Transverse colon (tissue), 4 donors: ENCODE data around the gene PRRG4. TPM values are rescaled to one million over a fixed set of nuclear protein-coding genes. Genes with fewer than 3 reads are reported as not detected.

Experiments used
- DNase-seq: peaks from one replicate; pipeline ENCODE4 v3.0.0-alpha.2; 2019
- H3K27ac ChIP-seq, 4 donors: fragments of 200-600 bp; sonication (generic); 2 replicates each; pipeline ENCODE4 v1.5.1; 2016 to 2018; ENCODE audit warnings: inconsistent platforms in 4 of 4
- H3K27me3 ChIP-seq: fragments of 200-600 bp; sonication (generic); 2 replicates; pipeline ENCODE4 v1.5.1; 2017; ENCODE audit warnings: inconsistent platforms
- H3K36me3 ChIP-seq, 4 donors: fragments of 200-600 bp; sonication (generic); 2 replicates each; pipeline ENCODE4 v1.5.1; 2017 to 2019; ENCODE audit warnings: inconsistent platforms in 4 of 4
- H3K4me1 ChIP-seq, 4 donors: fragments of 200-600 bp; sonication (generic); 2 replicates each; pipeline ENCODE4 v1.5.1; 2017 to 2020; ENCODE audit warnings: inconsistent platforms in 4 of 4
- H3K4me3 ChIP-seq, 4 donors: fragments of 200-600 bp; sonication (generic); 1 replicate in 1 of 4; 2 replicates in 3 of 4; pipeline versions ENCODE4 v1.5.1 to v1.6.1; 2017 to 2019; ENCODE audit warnings: inconsistent platforms in 4 of 4
- H3K9me3 ChIP-seq, 2 donors: fragments of 200-600 bp; sonication (generic); 2 replicates each; pipeline ENCODE4 v1.5.1; 2017 to 2019; ENCODE audit warnings: inconsistent platforms in 2 of 2
- CTCF ChIP-seq, 5 experiments: fragments of 200-600 bp in 3 of 5; fragments of 450-650 bp in 2 of 5; sonication (generic) in 3 of 5; IDR thresholded peaks; 1 replicate in 2 of 5; 2 replicates in 3 of 5; pipeline ENCODE4 v1.5.1; 2016 to 2017; ENCODE audit warnings: antibody characterized with exemption in 5 of 5, inconsistent platforms in 3 of 5, mild to moderate bottlenecking in 2 of 5, moderate library complexity in 1 of 5
- EP300 ChIP-seq: sonication (generic); formaldehyde crosslinking; IDR thresholded peaks from one replicate; pipeline ENCODE4 v1.6.1; 2017; ENCODE audit warnings: antibody characterized with exemption, low read depth
- POLR2A ChIP-seq: fragments of 450-650 bp; IDR thresholded peaks from one replicate; pipeline ENCODE4 v1.6.1; 2016; ENCODE audit warnings: antibody characterized with exemption, mild to moderate bottlenecking, moderate library complexity
- POLR2AphosphoS5 ChIP-seq, 3 donors: sonication (generic); formaldehyde crosslinking; IDR thresholded peaks; one replicate each; pipeline ENCODE4 v1.6.1; 2016; ENCODE audit warnings: antibody characterized with exemption in 3 of 3
- WGBS, 2 donors: methylation state at CpG; one replicate each; pipeline ENCODE4 v1.1.5; 2018; ENCODE audit warnings: low coverage in 1 of 2; 5-methylcytosine and 5-hydroxymethylcytosine counted together
- in situ Hi-C, 4 donors: fragments of 200-750 bp; cut with MboI; loops; one replicate each; pipeline versions ENCODE4 v1.15.0 to v1.15.1; 2017; ENCODE audit warnings: low sequenced_read_pairs in 3 of 4, low pct_ligation_motif_present in 1 of 4, low pct_unique_long_range_greater_than_20kb in 1 of 4
- intact Hi-C: fragments of 100-400 bp; cut with DNase I; formaldehyde crosslinking; loops from one replicate; pipeline ENCODE4 v1.15.1; 2023; ENCODE audit warnings: low total_unique reads
- total RNA-seq, 4 donors: library from RNA; depleted of rRNA; stranded (reverse); fragments of >200 nt; gene quantifications; one replicate each; pipeline ENCODE4 v1.1.0, GENCODE V29; 2016

The PRRG4 gene
- total RNA-seq, 4 donors from 2014 or later, result 4.8 to 24.6 (median 15.9) TPM

GRCh38 chr11:32838505-32839274, 9.0 kb downstream of the PRRG4 start:
- no peak overlapping the region for H3K4me3 ChIP-seq
- in situ Hi-C loops (no loop called here), intact Hi-C loops (no loop called here)
- peak; percentile 11 for DNase-seq
- H3K4me1 ChIP-seq, result peaks cover 0 to 11% (median 5%) of the 10 kb centered on the region in 4 donors
- peaks cover 0 to 3% (median 0%) of the 10 kb centered on the region in 4 donors for H3K36me3 ChIP-seq
- WGBS, 2 donors, result 48 to 64% methylated on average over 2 of the region's 2 CpGs
- no peaks in the 10 kb centered on the region for H3K27me3 ChIP-seq
- TF ChIP-seq POLR2A, result no peak
- TF ChIP-seq EP300, result no peak
- TF ChIP-seq CTCF (IDR thresholded peaks at IDR 0.05), result no peak
- TF ChIP-seq POLR2AphosphoS5 (IDR thresholded peaks at IDR 0.05), result no peak
- H3K9me3 ChIP-seq, result no peaks in the 10 kb centered on the region
- H3K27ac ChIP-seq, result peak overlapping the region; percentile 7 to 54 (median 23)

GRCh38 chr11:32839308-32839707, 9.6 kb downstream of the PRRG4 start:
- Histone ChIP-seq H3K4me1 (peaks cover 0 to 11% (median 5%) of the 10 kb centered on the region in 4 donors), H3K27me3 (no peaks in the 10 kb centered on the region), H3K4me3 (no peak overlapping the region), H3K36me3 (peaks cover 0 to 3% (median 0%) of the 10 kb centered on the region in 4 donors), H3K27ac (no peak overlapping the region), H3K9me3 (no peaks in the 10 kb centered on the region)
- no peak for DNase-seq
- in situ Hi-C loops, result no loop called here
- 89 to 93% methylated on average over 2 of the region's 2 CpGs for WGBS, 2 donors
- intact Hi-C loops, result no loop called here
- TF ChIP-seq POLR2AphosphoS5 (IDR thresholded peaks at IDR 0.05) (no peak), POLR2A (no peak), CTCF (IDR thresholded peaks at IDR 0.05) (no peak), EP300 (no peak)

DNA sequence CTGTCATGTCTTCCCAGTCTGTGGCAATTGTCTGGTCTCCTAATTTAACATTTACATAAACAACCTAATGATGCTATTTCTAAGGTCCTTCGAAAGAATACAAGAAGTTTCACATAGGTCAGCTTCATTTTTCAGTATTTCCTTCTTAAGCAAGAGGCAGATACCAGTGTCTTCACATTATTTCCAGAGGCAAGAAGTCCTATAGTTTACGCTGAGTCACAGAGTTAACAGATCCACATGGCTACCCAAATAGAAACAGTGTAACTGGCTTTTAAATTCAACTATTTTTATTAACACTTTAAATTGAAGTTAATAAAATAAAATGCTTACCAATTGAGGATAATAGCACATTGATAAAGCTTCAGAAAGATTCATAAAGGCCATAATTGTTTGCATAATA, 10.9 kb downstream of the PRRG4 start:
- in situ Hi-C loops (no loop called here), intact Hi-C loops (no loop called here)
- Histone ChIP-seq H3K4me3 (no peak overlapping the region), H3K27ac (no peak overlapping the region), H3K9me3 (no peaks in the 10 kb centered on the region), H3K36me3 (peaks cover 0 to 3% (median 0%) of the 10 kb centered on the region in 4 donors), H3K4me1 (peaks cover 0 to 11% (median 5%) of the 10 kb centered on the region in 4 donors), H3K27me3 (no peaks in the 10 kb centered on the region)
- no peak for DNase-seq
- TF ChIP-seq EP300 (no peak), POLR2A (no peak), POLR2AphosphoS5 (IDR thresholded peaks at IDR 0.05) (no peak), CTCF (IDR thresholded peaks at IDR 0.05) (no peak)
- WGBS, 2 donors, result 83 to 86% methylated on average over 2 of the region's 2 CpGs

- DNase-seq, result no peak
- in situ Hi-C loops, result no loop called here
- Histone ChIP-seq H3K36me3 (peaks cover 0 to 3% (median 0%) of the 10 kb centered on the region in 4 donors), H3K9me3 (no peaks in the 10 kb centered on the region), H3K4me1 (peaks cover 0 to 5% (median under 1%) of the 10 kb centered on the region in 4 donors), H3K27ac (no peak overlapping the region), H3K27me3 (no peaks in the 10 kb centered on the region), H3K4me3 (no peak overlapping the region)
- intact Hi-C loops, result no loop called here
- 76 to 80% methylated on average over 3 of the region's 3 CpGs for WGBS, 2 donors
- TF ChIP-seq EP300, result no peak
Observed at GRCh38 chr11:32843544-32843943, 13.8 kb downstream of the PRRG4 start.
